OCI-LY1 (cell line): Measurements from ENCODE around the gene TMEM235.

Experiments
- H2AFZ ChIP-seq: fragments of 200-600 bp; sonication (generic), shearing (Covaris generic); 2 replicates; pipeline ENCODE4 v1.6.0; 2014; ENCODE audit warnings: antibody characterized with exemption, mild to moderate bottlenecking, low read length
- H3F3A ChIP-seq: fragments of 200-600 bp; sonication (generic), shearing (Covaris generic); 2 replicates; pipeline ENCODE4 v1.6.0; 2014; ENCODE audit warnings: mild to moderate bottlenecking, antibody characterized with exemption, low read length, moderate library complexity; ENCODE audit not compliant: insufficient read depth
- H3K27ac ChIP-seq: fragments of 200-600 bp; sonication (generic); 2 replicates; pipeline ENCODE4 v1.5.1; 2014; ENCODE audit warnings: low read length, mixed run types, mild to moderate bottlenecking, low read depth; ENCODE audit not compliant: poor library complexity, severe bottlenecking
- H3K27me3 ChIP-seq: fragments of 200-600 bp; sonication (generic); 2 replicates; pipeline ENCODE4 v1.6.0; 2014; ENCODE audit warnings: antibody characterized with exemption, mild to moderate bottlenecking, low read length, moderate library complexity; ENCODE audit not compliant: insufficient read depth
- H3K36me3 ChIP-seq: fragments of 200-600 bp; sonication (generic); 2 replicates; pipeline ENCODE4 v1.6.1; 2014; ENCODE audit warnings: mild to moderate bottlenecking, antibody characterized with exemption, low read length, moderate library complexity, mixed read lengths; ENCODE audit not compliant: insufficient read depth
- H3K4me1 ChIP-seq: fragments of 200-600 bp; sonication (generic); 2 replicates; pipeline ENCODE4 v1.5.1; 2014; ENCODE audit warnings: mild to moderate bottlenecking, low read length, moderate library complexity; ENCODE audit not compliant: insufficient read depth, severe bottlenecking
- H3K4me2 ChIP-seq: fragments of 200-600 bp; sonication (generic), shearing (Covaris generic); 2 replicates; pipeline ENCODE4 v1.6.1; 2014; ENCODE audit warnings: low read length
- H3K4me3 ChIP-seq: fragments of 200-600 bp; sonication (generic); 2 replicates; pipeline ENCODE4 v1.5.1; 2014; ENCODE audit warnings: low read length, low read depth, mild to moderate bottlenecking, mixed read lengths; ENCODE audit not compliant: poor library complexity, severe bottlenecking
- H3K79me2 ChIP-seq: fragments of 200-600 bp; shearing (Covaris generic); 2 replicates; pipeline ENCODE4 v1.6.1; 2016; ENCODE audit warnings: mixed run types, low read length, mixed read lengths; ENCODE audit not compliant: insufficient read depth
- H3K9ac ChIP-seq: fragments of 200-600 bp; sonication (generic), shearing (Covaris generic); 2 replicates; pipeline ENCODE4 v1.6.1; 2014; ENCODE audit warnings: mild to moderate bottlenecking, low read length, mixed read lengths
- H3K9me2 ChIP-seq: fragments of 200-600 bp; sonication (generic), shearing (Covaris generic); 2 replicates; pipeline ENCODE4 v1.6.1; 2014; ENCODE audit warnings: low read depth, mild to moderate bottlenecking, low read length, mixed read lengths
- H3K9me3 ChIP-seq: fragments of 200-600 bp; shearing (Covaris generic); 2 replicates; pipeline ENCODE4 v1.6.1; 2014; ENCODE audit warnings: low read length, mixed read lengths
- H4K20me1 ChIP-seq: fragments of 200-600 bp; sonication (generic), shearing (Covaris generic); 2 replicates; pipeline ENCODE4 v1.6.0; 2016; ENCODE audit warnings: mild to moderate bottlenecking, low read length; ENCODE audit not compliant: insufficient read depth
- EZH2 ChIP-seq: fragments of 200-600 bp; sonication (generic), shearing (Covaris generic); IDR thresholded peaks from 2 replicates; pipeline ENCODE4 v1.8.0; 2017; ENCODE audit warnings: borderline replicate concordance, mixed run types, mild to moderate bottlenecking, antibody characterized with exemption, low read length, moderate library complexity, mixed read lengths
- TF ChIP-seq, protein P1 (sequence below): fragments of 200-600 bp; sonication (generic), shearing (Covaris generic); IDR thresholded peaks from 2 replicates; pipeline ENCODE4 v1.5.1; 2017; ENCODE audit warnings: mild to moderate bottlenecking, antibody characterized with exemption, low read length, moderate library complexity, mixed read lengths

The TMEM235 gene

DNA sequence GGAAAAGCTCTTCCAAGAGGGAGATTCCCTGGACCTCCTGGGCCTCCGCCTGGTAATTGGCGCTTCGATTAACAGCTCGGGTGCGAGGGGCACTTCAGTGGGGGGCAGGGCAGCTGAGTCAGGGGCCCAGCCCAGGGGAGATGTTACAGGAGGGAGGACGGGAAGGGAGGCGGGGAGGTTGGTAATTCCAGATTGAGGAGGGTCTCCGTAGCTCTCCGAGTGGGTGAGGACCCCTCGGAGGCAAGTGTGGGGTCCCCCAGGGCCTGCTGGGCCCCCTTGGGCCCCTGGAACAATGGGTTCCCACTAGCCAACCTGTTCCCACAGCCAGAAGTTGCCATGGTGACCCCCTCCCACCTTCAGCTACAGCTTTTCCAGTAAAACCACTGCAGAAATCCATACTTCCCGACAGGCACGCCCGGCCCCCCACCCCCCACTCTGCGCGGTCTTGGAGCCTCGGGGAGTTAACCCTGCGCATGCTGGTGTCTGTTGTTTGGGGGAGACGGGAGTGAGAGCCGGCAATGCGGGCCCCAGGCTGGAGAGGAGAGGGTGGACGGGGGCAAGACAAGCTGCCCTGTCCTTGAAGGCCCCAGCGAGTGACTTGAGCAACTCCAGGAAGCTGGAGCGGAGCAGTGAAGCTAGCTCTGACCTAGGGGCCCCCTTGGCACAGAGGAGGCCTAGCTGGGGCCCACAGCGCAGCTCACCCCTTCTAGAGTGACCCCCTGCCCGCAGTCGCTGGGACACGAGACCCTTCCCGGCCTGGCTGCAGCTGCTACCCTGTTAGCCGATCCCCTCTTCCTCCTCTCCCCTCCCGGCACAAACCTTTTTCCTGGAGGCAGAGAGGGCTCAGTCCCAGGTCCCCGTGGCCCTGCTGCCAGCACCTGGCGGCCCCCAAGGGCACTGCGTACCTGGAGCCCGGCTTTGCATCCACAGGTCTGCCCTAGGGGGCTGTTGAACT lies 37.8 kb downstream of the TMEM235 start:
- peaks cover 15% of the 10 kb centered on the region for H3K4me1 ChIP-seq
- no peak overlapping the region for H3K27ac ChIP-seq
- no peak overlapping the region for H2AFZ ChIP-seq
- H3K36me3 ChIP-seq: no peaks in the 10 kb centered on the region; the same call in 1 of the 2 replicates
- H3K9me3 ChIP-seq: peaks cover 3% of the 10 kb centered on the region; the same call in 1 of the 2 replicates
- H3K9ac ChIP-seq: no peak overlapping the region
- H3K9me2 ChIP-seq: no peaks in the 10 kb centered on the region
- H3K79me2 ChIP-seq: no peaks in the 10 kb centered on the region
- H3K4me3 ChIP-seq: no peak overlapping the region
- TF ChIP-seq EZH2: no peak
- TF ChIP-seq, protein P1, sequence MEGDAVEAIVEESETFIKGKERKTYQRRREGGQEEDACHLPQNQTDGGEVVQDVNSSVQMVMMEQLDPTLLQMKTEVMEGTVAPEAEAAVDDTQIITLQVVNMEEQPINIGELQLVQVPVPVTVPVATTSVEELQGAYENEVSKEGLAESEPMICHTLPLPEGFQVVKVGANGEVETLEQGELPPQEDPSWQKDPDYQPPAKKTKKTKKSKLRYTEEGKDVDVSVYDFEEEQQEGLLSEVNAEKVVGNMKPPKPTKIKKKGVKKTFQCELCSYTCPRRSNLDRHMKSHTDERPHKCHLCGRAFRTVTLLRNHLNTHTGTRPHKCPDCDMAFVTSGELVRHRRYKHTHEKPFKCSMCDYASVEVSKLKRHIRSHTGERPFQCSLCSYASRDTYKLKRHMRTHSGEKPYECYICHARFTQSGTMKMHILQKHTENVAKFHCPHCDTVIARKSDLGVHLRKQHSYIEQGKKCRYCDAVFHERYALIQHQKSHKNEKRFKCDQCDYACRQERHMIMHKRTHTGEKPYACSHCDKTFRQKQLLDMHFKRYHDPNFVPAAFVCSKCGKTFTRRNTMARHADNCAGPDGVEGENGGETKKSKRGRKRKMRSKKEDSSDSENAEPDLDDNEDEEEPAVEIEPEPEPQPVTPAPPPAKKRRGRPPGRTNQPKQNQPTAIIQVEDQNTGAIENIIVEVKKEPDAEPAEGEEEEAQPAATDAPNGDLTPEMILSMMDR: no peak
- no peaks in the 10 kb centered on the region for H4K20me1 ChIP-seq
- no peaks in the 10 kb centered on the region for H3F3A ChIP-seq
- H3K4me2 ChIP-seq: no peak overlapping the region
- 0 out of 2 replicates have a peak, but pooled peaks cover 17% of the 10 kb centered on the region for H3K27me3 ChIP-seq

DNA sequence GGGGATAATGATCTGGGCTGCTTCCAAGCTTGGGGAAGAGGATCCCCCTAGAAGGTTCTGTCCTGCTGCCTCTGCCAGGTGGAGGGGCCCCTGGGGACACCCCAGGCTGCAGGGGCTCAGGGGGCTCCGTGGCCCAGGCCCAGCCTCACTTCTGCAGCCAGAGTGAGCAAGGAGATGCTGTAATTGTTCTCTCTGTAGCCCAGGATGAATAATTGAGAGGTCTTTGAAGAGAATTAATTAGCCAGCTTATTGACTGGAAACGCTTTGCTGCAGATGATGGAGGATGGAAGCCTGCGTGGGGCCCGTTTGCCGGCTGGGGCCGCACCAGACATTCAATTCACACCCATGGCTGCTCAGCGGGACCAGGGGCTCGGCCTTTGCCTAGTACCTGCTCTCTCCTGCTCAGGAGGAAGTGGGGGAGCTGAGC lies 38.5 kb downstream of the TMEM235 start:
- H2AFZ ChIP-seq: no peak overlapping the region
- no peak for TF ChIP-seq EZH2
- TF ChIP-seq, protein P1: no peak
- H4K20me1 ChIP-seq: no peaks in the 10 kb centered on the region
- no peak overlapping the region for H3K4me2 ChIP-seq
- H3K27ac ChIP-seq: no peak overlapping the region
- H3K36me3 ChIP-seq: no peaks in the 10 kb centered on the region; the same call in 1 of the 2 replicates
- no peaks in the 10 kb centered on the region for H3K79me2 ChIP-seq
- H3K4me1 ChIP-seq: peaks cover 15% of the 10 kb centered on the region
- no peak overlapping the region for H3K4me3 ChIP-seq
- no peaks in the 10 kb centered on the region for H3K9me2 ChIP-seq
- H3K27me3 ChIP-seq: 0 out of 2 replicates have a peak, but pooled peaks cover 17% of the 10 kb centered on the region
- no peaks in the 10 kb centered on the region for H3F3A ChIP-seq
- no peak overlapping the region for H3K9ac ChIP-seq
- peaks cover 3% of the 10 kb centered on the region; the same call in 1 of the 2 replicates for H3K9me3 ChIP-seq

DNA sequence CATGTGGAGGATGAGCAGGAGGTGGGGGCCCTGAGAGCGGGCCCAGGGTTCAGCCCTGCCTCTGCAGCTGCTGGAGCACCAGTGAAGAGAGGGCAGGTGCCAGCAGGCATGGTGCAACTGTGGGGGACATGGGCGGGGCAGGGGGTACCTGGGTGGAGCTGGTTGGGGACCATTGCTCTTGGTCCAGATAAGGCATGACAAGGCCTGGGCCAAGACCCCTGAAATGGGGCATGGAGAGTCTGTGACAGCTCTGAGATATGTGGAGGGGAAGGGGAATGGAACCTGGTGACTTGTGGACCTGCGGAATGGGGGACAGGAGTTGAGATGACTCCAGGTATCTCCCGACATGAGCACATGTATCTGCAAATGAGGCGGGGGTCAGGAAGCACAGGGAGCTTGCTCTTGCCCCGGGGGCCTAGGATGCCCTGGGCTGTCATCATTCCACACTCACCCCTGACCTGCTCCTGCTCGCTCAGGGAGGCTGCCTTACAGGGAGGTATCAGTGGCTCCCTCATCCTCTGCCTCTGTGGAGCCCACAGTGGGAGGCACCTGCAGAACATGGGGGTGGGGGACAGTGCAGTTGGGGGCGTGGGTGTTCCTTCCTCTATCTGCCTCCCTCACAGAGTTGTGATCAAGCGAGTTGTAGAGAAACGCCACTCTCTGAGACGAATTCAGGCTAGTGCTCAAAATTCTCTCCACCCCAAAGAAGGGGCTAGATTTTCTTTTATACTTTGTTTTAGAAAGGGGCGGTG lies 40.2 kb downstream of the TMEM235 start:
- H3K79me2 ChIP-seq: no peaks in the 10 kb centered on the region
- H4K20me1 ChIP-seq: no peaks in the 10 kb centered on the region
- no peak overlapping the region for H3K4me3 ChIP-seq
- no peaks in the 10 kb centered on the region for H3K9me2 ChIP-seq
- H3K36me3 ChIP-seq: no peaks in the 10 kb centered on the region; the same call in 1 of the 2 replicates
- H3K4me1 ChIP-seq: peaks cover 26% of the 10 kb centered on the region
- 0 out of 2 replicates have a peak, but pooled peaks cover 3% of the 10 kb centered on the region for H3F3A ChIP-seq
- peaks cover 14% of the 10 kb centered on the region; the same call in 1 of the 2 replicates for H3K27me3 ChIP-seq
- no peak overlapping the region for H2AFZ ChIP-seq
- H3K27ac ChIP-seq: no peak overlapping the region
- H3K9ac ChIP-seq: no peak overlapping the region
- peaks cover 3% of the 10 kb centered on the region; the same call in 1 of the 2 replicates for H3K9me3 ChIP-seq
- TF ChIP-seq, protein P1: no peak
- no peak for TF ChIP-seq EZH2
- no peak overlapping the region for H3K4me2 ChIP-seq
